Bronchial epithelial cell (primary cell): ENCODE results near the gene SRGAP2C. TPM values are rescaled to one million over a fixed set of nuclear protein-coding genes. Genes with fewer than 3 reads are reported as not detected.
"Not testable (repeated sequence)": the region's sequence is repeated elsewhere in the genome, so short reads cannot be mapped to it uniquely, and the experiment has no call there.

Experiments
- DNase-seq: peaks from one replicate; pipeline ENCODE4 v3.0.0-alpha.2; 2010; ENCODE audit warnings: low read depth
- FAIRE-seq: peaks from 2 replicates; lab custom pipeline; 2011; peaks lifted over from hg19 to GRCh38; lab: Jason Lieb, UNC
- H3K27me3 ChIP-seq: 2 replicates; pipeline ENCODE4 v1.5.1; 2011; ENCODE audit warnings: low read length; ENCODE audit not compliant: control insufficient read depth, insufficient read depth
- H3K36me3 ChIP-seq: 2 replicates; pipeline ENCODE4 v1.5.1; 2011; ENCODE audit warnings: low read length; ENCODE audit not compliant: control insufficient read depth, insufficient read depth
- H3K4me3 ChIP-seq: 2 replicates; pipeline ENCODE4 v1.5.1; 2011; ENCODE audit warnings: mild to moderate bottlenecking, low read depth, low read length, control low read depth
- total RNA-seq: library from RNA; depleted of rRNA; stranded (reverse); fragments of >200 nt; gene quantifications from 2 replicates; pipeline ENCODE4 v1.2.1, GENCODE V29; 2014

SRGAP2C gene
- total RNA-seq, 1 donor from 2014 or later, result 11.6 TPM

DNA sequence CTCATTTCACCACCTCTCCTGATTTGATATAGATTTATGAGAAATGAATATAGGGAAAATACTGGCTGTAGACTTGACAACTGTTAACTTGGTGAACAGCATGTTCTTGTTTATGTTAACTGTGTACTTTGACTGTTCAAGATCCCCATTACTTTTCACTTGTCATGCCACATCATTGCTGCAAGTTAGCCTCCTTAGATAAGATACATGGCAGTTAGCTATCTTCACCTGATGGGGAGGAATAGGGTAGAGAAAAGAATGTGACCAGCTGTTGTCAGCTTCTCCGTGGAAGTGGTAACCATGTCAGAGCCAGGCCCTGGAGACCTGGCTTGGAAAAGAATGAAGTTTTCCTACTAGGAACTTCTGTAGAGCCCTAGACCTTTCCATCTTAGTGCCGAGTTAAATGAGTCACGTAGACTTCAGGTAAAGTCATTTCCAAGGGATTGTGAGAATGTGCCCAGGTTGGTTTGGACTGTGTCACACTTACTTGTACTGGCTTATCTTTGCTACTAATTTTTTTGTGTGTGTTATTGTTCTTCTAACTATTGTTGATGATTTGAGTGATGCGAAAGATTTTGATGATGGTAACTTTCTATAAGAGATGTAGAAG, 41.6 kb downstream of the SRGAP2C start:
- not testable (repeated sequence) for H3K27me3 ChIP-seq, DNase-seq, H3K36me3 ChIP-seq, FAIRE-seq, H3K4me3 ChIP-seq

DNA sequence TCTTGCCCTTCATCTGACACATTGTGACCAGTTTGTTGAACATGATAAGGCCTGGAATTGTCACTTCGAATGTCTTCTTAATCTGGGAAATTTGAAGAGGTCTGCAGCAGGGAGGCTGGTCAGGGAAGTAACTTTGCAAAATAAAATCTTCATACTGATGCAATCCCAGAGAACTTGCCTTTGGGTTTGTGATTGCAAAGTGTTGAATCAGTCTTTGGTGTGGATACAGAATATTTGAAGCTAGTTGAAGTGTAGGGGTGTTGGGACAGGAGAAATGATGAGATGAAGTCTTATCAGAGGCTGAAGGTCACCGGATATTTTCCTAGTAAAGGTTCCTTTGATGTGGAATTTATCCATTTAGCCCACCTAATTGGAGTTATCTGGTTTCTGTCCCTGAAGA, 42.1 kb downstream of the SRGAP2C start:
- FAIRE-seq, result not testable (repeated sequence)

DNA sequence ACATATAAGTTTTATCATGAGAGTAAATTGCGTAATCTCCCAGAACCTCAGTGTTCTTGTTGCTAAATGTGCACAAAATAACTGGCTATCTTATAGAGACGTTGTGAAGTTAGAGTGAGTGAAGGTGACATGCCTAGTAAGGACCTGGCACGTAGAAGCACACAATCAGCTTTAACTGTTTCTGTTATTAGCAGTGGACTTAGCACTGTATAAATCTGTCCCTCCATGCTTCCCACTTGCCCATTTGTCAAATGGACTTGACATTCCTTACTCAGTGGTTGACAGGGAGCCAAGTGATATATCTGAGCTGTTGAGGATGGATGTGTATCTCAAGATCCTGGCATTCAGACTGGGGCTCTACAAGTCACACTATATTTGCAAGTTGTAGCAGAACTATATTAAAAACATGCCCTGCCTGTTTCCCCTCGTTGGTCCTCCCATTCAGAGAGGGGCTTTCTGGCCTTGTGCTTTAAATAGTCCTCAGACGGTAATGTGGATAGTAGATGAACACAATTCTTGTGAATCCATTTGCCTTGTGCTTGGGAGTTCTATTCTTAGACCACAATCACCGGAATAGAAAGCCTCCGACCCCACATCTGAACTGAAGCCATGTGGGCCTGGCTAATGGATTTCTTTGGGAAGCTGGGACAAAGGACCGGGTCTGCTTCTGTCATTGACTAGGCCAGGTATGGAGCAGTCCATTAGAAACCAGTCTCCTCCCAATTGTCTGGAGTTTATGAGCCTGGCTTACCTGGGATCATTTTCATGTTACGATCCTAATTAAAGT, 43.0 kb downstream of the SRGAP2C start:
- DNase-seq, H3K4me3 ChIP-seq, FAIRE-seq, H3K27me3 ChIP-seq, H3K36me3 ChIP-seq: not testable (repeated sequence)

More for the DNA sequence above, 42.1 kb downstream of the SRGAP2C start:
- DNase-seq, H3K36me3 ChIP-seq, H3K4me3 ChIP-seq, H3K27me3 ChIP-seq: not testable (repeated sequence)

DNA sequence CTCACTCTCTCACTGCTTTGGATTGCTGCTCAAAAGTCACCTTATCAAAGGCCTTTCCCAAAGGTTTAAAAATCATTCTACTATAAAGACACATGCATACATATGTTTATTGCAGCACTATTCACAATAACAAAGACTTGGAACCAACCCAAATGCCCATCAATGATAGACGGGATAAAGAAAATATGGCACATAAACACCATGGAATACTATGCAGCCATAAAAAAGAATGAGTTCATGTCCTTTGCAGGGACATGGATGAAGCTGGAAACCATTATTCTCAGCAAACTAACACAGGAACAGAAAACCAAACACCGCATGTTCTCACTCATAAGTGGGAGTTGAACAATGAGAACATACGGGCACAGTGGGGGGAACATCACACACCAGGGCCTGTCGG, 45.9 kb downstream of the SRGAP2C start:
- not testable (repeated sequence) for H3K36me3 ChIP-seq, H3K4me3 ChIP-seq, H3K27me3 ChIP-seq, FAIRE-seq, DNase-seq

DNA sequence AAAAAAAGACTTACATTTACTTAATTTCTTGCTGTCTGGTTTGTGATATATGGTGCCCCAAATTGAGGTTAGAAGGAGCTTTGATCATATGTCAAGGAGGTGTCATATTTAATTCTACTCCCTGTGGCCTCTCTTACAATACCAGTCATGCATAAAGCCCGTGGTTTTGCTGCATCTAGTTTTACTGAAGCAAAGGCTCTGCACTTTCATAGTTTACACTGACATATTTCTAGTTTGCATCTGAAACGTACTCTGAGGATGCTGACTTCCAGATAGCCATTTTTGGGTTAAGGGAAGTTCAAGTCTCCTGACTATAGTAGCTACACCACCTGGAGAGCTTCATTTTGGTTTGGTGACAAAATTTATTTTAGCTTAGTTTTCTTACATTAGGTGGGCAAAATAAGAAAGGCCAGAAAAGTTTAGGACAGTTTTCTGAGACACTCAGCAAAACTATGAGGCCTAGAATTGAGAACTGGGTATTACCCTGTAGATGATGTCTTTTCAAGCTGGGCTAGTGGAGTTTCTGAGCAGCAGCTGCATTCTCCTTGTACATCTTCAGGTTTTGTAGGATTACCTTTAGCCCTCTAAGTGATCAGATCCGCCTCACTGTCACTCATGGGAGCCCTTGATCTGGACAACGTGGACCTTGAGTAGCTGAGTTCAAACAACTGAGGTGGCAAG, 47.8 kb downstream of the SRGAP2C start:
- H3K36me3 ChIP-seq, H3K4me3 ChIP-seq, DNase-seq, FAIRE-seq, H3K27me3 ChIP-seq: not testable (repeated sequence)

DNA sequence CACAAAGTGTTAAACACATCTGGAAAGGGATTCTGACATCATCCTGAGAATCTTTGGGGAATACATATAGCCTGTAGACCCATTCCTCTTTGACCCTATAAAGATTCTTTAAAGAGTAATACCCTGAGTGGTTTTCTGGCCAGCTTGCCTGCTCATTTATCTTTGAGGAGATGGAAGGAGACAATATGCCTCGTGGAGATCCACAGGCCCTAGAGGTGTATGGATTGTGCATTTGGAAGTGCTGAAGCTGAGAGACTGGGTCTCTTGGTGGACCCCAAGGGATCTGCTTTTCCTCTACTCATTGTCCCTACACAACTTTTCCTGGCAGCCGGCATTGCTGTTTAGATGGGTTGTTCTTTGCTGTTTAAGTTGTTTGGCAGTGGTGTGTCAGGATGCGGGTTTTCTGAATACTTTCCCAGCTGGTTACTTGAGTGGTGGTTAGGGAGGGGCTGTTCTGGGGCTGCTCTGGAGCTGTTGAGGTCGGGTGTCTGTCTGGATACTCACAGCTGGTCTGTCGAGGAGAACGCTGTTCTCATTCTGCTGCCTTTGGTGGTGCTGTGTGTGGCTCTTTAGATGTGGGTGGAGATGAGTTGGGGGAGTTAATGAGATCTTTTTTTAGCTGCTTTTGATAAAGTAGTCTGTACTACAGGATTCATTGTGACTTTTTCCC, 49.5 kb downstream of the SRGAP2C start:
- FAIRE-seq, H3K36me3 ChIP-seq, H3K27me3 ChIP-seq, DNase-seq, H3K4me3 ChIP-seq: not testable (repeated sequence)

DNA sequence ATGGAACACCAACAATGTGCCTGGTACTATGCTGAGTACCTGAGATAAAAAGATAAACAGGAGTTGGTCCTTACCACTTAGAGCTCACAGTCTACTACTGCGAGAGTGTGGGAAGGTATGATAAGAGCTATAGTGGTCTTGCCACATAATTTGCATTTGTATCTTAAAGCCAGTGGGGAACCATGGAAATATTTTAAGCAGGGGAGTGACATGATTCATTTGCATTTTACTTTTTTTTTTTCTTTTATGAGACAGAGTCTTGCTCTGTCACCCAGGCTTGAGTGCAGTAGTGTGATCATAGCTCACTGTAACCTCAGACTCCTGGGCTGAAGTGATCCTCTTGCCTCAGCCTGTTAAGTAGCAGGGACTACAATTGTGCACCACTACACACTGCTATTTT, 53.6 kb downstream of the SRGAP2C start:
- FAIRE-seq, result not testable (repeated sequence)

DNA sequence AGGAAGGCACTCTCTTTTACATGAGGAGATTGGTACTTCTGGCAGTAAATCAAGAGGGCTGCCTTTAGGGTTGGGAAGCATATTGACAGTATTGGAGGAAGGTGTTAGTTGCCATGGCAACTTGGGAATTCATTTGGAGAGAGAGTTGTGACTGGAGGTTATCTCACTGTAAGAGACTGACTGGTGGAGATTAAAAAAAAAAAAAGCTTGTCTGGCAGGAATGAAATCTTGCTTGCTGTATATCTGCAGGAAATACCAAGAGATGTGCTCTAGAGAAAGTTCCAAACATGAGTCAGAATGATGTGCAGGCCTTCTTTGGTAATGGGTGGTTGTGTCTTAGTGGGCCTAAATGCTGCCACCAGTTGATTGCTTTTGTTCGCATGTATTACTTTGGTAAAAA, 59.1 kb downstream of the SRGAP2C start:
- not testable (repeated sequence) for DNase-seq, H3K36me3 ChIP-seq, H3K4me3 ChIP-seq, H3K27me3 ChIP-seq, FAIRE-seq

More for the DNA sequence above, 53.6 kb downstream of the SRGAP2C start:
- not testable (repeated sequence) for DNase-seq, H3K27me3 ChIP-seq, H3K36me3 ChIP-seq, H3K4me3 ChIP-seq

DNA sequence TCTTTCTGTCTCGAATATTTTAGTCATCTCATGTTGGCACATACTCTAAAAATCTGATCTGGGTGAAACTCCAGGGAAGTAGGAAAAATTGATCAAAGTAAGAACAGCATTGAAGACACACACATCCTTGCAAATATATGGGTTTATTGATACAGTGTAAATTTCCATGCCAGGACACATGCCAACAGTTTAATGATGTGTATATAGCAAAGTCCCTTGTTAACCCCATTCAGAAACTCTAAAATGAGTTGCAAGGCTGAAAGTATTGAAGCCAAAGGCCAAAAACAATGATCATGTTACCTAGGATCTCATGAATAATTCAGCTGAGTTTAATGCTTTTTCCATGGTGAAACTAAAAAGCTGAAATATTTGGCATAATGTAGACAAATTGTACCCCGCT, 61.6 kb downstream of the SRGAP2C start:
- DNase-seq, H3K36me3 ChIP-seq, H3K27me3 ChIP-seq, H3K4me3 ChIP-seq, FAIRE-seq: not testable (repeated sequence)

DNA sequence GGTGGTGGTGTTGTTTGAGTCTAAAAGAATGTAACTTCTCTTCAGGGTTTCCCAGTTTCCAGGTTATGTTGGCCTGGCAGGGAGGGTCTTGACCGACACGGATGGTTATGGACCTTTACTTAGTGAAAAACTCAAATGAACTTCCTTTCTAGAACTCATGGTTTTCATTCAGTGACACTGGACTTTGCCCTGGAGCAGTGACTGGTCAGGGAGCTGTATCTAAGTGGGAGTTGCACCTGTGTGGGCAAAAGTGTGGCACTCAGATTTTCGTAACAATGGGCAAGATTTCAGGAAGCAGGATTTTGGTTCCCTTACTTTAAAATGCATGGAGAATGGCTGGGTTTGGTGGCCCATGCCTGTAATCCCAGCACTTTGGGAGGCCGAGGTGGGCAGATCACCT, 67.9 kb downstream of the SRGAP2C start:
- FAIRE-seq, H3K36me3 ChIP-seq, H3K27me3 ChIP-seq, DNase-seq, H3K4me3 ChIP-seq: not testable (repeated sequence)

DNA sequence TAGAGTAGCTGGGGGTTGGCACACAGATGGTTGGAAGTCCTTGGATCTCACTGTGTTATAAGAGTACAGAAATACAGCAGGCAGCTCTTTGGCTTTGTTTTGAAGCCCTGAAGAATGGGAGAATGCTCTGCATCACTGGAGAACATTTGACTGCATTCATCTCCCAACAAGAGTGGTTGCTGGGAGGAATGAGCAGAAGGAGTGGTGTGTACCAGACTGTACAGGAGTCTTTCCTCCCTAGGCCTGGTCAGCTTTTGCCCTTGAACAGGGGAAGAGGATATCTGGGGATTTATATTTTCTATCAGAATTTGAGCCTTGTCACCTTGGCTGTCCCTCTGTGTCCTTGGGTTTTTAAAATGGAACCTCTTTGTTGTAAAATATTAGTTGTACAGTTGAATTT, 69.8 kb downstream of the SRGAP2C start:
- not testable (repeated sequence) for H3K4me3 ChIP-seq, H3K27me3 ChIP-seq, DNase-seq, FAIRE-seq, H3K36me3 ChIP-seq

DNA sequence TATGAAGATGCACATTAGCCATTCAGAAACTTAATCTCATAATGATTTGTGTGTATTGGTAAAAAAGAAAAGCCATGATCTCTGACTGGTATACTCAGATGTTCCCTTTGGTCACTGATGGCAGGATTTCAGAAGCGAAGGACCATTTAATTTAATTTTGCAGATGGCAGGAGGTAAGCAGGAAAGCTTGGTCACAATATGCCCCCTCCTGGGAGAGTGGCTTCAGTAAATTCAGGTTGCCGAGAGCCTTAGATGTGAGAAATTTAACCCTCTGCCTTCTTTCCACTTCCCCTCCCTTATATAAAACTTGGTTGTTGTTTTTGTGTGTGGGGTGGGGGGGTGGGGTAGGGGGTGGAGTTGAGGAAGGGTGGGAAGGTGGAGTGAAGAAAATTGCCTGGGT, 72.9 kb downstream of the SRGAP2C start:
- not testable (repeated sequence) for FAIRE-seq, H3K36me3 ChIP-seq, DNase-seq, H3K4me3 ChIP-seq, H3K27me3 ChIP-seq

DNA sequence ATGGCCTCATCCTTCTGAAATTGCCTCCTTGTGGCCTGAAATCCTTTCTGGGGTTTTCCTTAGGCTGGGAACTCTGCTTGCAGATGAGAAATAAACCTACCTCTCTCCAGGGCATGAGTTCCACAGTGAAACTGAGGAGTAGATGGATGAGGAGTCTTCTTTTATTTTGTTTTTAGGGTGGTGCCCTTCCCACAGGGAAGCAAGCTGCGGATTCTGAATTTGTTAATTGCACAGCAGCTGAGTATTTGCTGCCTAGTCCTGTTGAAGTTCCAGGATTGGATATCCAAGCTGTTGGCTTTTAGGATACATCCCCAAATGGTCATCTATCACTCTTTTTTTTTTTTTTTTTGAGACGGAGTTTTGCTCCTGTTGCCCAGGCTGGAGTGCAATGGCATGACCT, 73.4 kb downstream of the SRGAP2C start:
- H3K36me3 ChIP-seq, H3K4me3 ChIP-seq, H3K27me3 ChIP-seq, DNase-seq, FAIRE-seq: not testable (repeated sequence)

DNA sequence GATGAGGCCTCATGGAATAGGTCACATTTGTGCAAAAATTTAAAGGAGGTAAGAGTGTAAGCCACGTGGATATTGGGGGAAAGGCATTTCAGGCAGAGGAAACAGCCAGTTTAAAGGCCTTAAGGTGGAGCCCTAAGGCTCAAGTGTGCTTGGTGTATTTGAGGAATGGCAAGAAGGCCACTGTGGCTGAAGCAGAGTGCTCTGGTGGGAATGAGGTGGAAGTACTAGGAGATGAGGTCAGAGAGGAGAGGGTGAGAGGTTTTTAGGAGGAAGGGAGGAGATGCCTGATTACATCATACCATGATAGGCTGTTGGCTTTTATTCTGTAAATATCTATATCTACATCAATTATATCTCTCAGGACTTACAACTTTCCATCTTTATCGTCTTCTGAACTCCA, 75.4 kb downstream of the SRGAP2C start:
- DNase-seq, H3K36me3 ChIP-seq, H3K4me3 ChIP-seq, FAIRE-seq, H3K27me3 ChIP-seq: not testable (repeated sequence)
